NCI-H748 (cell line): Measurements from ENCODE around the gene ZMIZ1.

ENCODE experiments used
- DNase-seq: peaks from one replicate; lab custom pipeline; 2025; ENCODE audit not compliant: unreplicated experiment; lab: John Stamatoyannopoulos, UW

The ZMIZ1 gene

GRCh38 chr10:79224992-79225391 lies 156.2 kb downstream of the ZMIZ1 start:
- no peak for DNase-seq

GRCh38 chr10:79226391-79227245 lies 157.9 kb downstream of the ZMIZ1 start:
- no peak for DNase-seq

DNA sequence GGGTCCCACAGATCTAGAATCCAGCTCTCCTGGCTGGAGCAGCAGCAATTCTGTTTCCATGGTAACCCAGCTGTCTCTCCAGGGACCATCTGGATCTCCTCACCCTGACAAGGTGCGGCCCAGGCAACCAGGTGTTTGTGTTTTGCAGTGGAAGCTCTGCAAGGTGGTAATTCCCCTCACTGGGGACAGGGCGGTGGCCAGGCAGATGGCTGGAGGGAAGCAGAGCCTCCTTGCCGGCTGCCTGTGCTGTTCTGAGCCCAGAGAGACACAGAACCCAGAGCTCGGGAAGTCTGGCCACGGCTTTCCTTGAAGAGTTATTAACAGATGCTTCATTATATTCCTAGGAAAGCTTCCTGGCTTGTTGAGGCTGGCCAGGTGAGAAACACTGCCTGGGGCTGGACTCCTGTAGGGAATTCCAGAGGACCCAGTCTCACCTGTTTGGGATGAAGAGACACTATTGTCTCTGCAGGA lies 160.3 kb downstream of the ZMIZ1 start:
- DNase-seq: peak; percentile 94

DNA sequence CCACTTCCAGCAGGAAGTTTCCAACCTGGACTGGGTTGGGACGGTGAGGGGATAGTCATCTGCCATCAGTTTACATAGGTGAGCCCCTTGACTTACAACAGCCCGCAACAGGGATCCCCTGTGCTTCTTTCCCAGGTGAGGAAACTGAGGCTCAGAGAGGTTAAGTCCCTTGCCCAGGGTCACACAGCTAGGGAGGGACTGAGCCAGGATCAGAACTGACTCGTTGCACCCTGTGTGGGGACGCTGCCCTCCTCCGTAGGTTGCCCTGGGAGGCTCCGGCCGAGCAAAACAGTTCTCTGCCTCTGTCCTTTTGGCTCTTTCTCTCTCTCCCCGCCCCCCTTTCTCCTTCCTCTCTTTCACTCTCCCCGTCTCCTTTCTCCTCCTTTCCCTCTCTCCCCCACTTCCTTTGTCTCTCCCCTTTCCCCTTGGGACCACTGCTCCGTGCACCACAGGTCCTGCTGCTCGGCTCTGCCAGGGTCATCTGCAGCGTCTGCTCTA lies 161.1 kb downstream of the ZMIZ1 start:
- no peak for DNase-seq

- peak; percentile 2 for DNase-seq
Observed at GRCh38 chr10:79230328-79230830, 161.6 kb downstream of the ZMIZ1 start.

GRCh38 chr10:79230850-79231249 lies 162.1 kb downstream of the ZMIZ1 start:
- no peak for DNase-seq

- DNase-seq: no peak
Observed at GRCh38 chr10:79231908-79232307, 163.1 kb downstream of the ZMIZ1 start.

DNA sequence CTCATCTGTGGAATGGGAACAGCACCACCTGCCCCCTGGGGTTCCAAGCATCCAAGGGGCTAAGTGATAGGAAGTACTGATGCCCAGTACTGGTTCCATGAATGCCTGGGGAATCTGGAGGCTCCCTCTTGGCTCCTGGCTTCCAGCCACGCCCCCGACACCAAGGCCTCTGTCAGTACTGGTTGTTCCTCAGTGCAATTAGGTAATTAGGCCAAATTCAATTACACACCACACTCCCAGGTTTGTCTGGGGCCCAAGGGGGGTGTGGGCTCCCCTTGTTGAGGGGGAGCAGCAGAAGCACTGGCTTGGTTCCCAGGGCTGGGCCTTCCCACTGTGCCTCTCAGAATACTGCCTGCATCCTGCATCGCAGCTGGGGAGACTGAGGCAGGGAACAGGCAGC lies 164.1 kb downstream of the ZMIZ1 start:
- no peak for DNase-seq

- no peak for DNase-seq
Observed at GRCh38 chr10:79234391-79235315, 165.9 kb downstream of the ZMIZ1 start.

GRCh38 chr10:79235765-79236432 lies 167.1 kb downstream of the ZMIZ1 start:
- DNase-seq: no peak

DNA sequence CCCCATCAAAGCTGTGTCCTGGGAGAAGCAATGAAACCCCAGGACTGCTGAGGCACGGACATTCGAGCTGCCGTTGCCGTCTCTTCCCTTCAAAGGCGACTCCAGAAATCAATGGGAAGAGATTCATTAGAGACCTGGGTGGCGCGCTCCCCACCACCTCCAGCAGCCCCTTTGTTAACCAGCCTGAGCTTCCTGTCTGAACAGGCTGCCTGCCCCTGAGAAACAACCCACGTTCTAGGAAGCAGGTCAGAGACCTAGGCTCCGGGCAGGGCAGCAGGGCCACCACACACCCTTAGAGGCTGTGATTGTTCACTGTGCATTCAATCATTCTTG lies 167.6 kb downstream of the ZMIZ1 start:
- DNase-seq: no peak

DNA sequence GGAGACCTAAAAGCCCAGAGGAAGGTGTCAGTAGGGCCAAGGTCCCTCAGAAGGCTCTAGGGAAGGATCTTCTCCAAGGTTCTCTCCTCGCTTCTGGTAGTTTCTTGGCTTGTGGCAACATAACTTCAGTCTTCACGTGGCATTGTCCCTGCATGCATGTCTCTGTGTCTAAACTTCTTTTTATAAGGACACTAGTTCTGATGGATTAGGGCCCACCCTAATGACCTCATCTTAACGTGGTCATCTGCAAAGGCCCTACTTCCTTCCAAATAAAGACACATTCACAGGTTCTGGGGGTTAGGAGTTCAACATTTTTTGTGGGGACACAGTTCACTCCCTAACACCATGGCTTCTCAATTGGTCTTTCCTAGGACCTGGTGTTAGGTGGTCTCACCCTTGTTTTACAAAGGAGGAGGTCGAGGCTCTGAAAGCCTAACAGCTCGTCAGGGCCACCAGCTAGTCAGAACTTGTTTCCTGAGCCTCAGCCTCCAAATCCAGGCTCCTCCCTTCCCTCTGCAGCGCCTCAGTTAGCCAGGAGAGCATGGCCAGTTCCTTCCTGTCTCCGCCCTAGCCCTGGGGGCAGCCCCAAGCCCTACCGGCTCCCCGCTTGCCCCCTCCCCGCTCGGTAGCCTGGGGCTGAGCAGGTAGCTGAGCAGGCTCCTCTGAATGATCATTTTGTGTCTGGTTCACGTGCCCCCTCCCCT lies 168.8 kb downstream of the ZMIZ1 start:
- peak; percentile 20 for DNase-seq

- DNase-seq: peak; percentile 22
Observed at GRCh38 chr10:79238158-79238520, 169.4 kb downstream of the ZMIZ1 start.

- DNase-seq: no peak
Observed at GRCh38 chr10:79238606-79239005, 169.8 kb downstream of the ZMIZ1 start.

GRCh38 chr10:79239275-79239779 lies 170.6 kb downstream of the ZMIZ1 start:
- no peak for DNase-seq

GRCh38 chr10:79239924-79240581 lies 171.3 kb downstream of the ZMIZ1 start:
- DNase-seq: no peak

GRCh38 chr10:79241629-79241989 lies 172.8 kb downstream of the ZMIZ1 start:
- DNase-seq: no peak

DNA sequence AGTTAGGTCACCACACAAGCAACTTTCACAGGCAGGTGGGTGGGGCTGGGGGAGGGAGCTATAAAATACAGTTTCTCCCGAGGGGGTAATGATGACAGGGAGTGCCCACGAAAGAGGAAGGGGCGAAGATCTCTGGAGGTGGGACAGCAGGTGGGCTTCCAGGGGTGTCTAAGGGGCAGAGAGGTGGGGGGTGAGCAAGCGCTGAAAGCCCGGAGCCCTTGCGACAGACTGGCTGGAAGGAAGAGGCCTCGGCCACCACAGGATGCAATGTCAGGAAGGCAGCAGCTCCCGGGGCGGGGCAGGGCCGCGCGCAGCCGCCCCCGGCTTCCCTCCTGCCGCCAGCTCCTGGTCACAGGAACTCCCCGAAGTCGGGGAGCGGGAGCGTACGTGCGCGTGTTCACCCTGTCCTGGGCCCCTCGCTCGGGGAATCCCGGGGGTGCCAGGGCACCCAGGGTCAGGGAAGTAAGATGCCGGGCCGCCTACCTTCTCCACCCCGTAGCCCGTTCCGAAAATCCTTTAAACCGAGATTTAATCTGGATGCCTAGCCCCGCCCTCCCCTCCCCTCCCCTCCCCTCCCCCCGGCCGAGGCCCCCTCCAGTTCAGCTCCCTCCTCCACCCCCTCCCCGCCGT lies 173.3 kb downstream of the ZMIZ1 start:
- DNase-seq: peak; percentile 64

- DNase-seq: peak; percentile 84
Observed at GRCh38 chr10:79242620-79243152, 173.9 kb downstream of the ZMIZ1 start.
